ENCODE measurements around the gene MLH3.

The MLH3 gene

DNA sequence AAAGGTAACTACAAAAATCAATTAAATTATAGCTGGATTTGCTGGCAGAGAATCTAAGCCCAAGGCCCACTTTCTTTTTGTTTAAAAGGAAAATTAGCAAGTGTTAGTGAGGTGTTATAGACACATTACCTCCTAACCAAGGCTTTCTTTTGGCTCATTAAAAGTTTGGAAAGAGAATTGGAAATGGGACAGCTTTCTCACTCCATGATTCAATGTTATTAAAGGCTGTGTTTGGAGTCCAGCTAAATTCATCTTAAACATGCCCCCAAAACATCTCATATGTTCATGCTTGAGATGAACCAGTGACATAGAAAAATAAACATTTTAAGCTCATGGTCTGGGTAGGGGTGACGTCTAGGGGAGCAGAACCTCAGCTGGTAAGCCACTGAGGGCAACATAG lies 82.5 kb downstream of the MLH3 start:
- TF ChIP-seq, protein P1, sequence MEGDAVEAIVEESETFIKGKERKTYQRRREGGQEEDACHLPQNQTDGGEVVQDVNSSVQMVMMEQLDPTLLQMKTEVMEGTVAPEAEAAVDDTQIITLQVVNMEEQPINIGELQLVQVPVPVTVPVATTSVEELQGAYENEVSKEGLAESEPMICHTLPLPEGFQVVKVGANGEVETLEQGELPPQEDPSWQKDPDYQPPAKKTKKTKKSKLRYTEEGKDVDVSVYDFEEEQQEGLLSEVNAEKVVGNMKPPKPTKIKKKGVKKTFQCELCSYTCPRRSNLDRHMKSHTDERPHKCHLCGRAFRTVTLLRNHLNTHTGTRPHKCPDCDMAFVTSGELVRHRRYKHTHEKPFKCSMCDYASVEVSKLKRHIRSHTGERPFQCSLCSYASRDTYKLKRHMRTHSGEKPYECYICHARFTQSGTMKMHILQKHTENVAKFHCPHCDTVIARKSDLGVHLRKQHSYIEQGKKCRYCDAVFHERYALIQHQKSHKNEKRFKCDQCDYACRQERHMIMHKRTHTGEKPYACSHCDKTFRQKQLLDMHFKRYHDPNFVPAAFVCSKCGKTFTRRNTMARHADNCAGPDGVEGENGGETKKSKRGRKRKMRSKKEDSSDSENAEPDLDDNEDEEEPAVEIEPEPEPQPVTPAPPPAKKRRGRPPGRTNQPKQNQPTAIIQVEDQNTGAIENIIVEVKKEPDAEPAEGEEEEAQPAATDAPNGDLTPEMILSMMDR (IDR thresholded peaks at IDR 0.05), result no peak

DNA sequence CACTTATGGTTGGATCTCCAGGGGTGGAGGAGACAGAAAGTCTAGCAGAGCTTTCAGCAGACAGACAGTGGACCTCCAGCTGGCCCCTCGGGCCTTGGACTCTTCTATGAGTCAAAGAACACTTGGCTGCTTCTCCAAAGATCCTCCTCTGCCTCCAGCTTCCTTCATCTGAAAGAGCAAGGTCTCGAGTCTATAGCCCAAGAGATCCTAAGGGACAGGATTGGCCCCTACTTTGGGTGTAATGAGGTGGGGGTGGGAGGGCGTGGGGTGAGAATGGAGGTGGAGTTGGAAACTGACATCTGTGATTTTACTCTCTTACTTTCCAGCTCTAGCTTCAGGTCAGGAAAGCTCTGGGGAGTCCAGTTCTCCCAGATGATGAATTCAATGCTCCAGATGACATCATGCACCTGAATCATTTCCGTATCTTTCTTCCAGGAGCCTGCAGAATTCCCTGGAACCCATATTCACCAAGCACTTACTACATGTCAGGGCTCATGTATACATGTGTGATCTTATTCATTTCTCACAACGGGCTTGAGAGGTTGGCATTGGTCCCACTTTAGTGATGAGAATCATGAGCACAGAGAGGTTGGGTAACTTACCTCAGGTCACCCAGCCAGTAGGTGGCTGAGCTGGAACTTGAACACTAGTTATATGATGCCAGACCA lies 85.6 kb downstream of the MLH3 start:
- TF ChIP-seq, protein P1 (IDR thresholded peaks at IDR 0.05), result no peak

DNA sequence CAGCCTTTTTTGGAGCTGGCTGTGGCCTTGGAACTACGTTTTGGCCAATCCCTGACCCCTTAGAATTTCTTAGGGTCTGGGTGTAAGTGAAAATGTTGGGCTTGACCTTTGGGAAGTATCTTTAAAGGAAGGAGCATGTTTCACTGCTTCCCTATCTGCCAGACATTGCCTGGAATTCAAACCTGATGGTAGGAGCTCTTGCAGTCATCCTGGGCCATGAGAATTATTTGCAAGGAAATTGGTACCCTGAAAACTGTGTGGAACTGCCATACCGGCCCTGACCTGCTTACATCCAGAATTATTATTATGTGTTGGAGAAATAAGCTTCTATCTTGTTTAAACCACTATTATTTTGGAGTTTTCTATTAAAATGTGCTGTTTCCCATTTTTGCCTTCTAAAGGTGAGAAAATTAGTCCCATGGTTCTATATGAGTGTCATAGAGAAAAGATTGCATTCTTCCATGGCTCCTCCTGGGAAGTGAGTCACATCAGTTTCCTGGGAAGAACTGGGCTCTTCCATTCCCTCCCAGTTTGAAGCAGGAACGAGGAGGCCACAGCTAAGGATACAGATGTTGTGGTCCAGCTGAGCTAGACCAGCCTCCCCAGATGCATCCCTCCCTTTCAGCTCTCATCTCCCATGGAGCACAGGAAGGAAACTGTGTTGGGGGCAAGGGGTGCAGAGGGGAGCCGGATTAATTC lies 86.3 kb downstream of the MLH3 start:
- TF ChIP-seq, protein P1 (IDR thresholded peaks at IDR 0.05), result no peak

All from LNCAP (cell line).